GM21576 (cell line): Measurements from ENCODE around the gene IL16.
A peak's percentile ranks its signal among the peaks of the same experiment; 100 is the strongest.

Source experiments
- ATAC-seq: cut with Tn5 transposase; IDR thresholded peaks from one replicate; pipeline ENCODE4 v1.9.1; 2021; ENCODE audit warnings: mild to moderate bottlenecking, moderate library complexity; ENCODE audit not compliant: unreplicated experiment

IL16 gene

GRCh38 chr15:81273200-81273599, 76.5 kb downstream of the IL16 start:
- ATAC-seq, result no peak

- ATAC-seq, result no peak
These were observed 77.2 kb downstream of the IL16 start for GRCh38 chr15:81273855-81274254.

- ATAC-seq, result no peak
These were observed 77.6 kb downstream of the IL16 start for GRCh38 chr15:81274255-81274654.

GRCh38 chr15:81274931-81275707, 78.4 kb downstream of the IL16 start:
- ATAC-seq, result peak; percentile 87

GRCh38 chr15:81275711-81276392, 79.2 kb downstream of the IL16 start:
- ATAC-seq, result no peak

- ATAC-seq, result no peak
These were observed 80.3 kb downstream of the IL16 start for GRCh38 chr15:81276967-81277366.

- no peak for ATAC-seq
These were observed 81.2 kb downstream of the IL16 start for GRCh38 chr15:81277851-81278250.

- no peak for ATAC-seq
These were observed 81.8 kb downstream of the IL16 start for GRCh38 chr15:81278306-81279029.

- no peak for ATAC-seq
These were observed 83.2 kb downstream of the IL16 start for GRCh38 chr15:81279621-81280485.

GRCh38 chr15:81280696-81281455, 84.2 kb downstream of the IL16 start:
- no peak for ATAC-seq

GRCh38 chr15:81281456-81281735, 84.7 kb downstream of the IL16 start:
- no peak for ATAC-seq

GRCh38 chr15:81281766-81282605, 85.3 kb downstream of the IL16 start:
- no peak for ATAC-seq

- no peak for ATAC-seq
These were observed 85.9 kb downstream of the IL16 start for GRCh38 chr15:81282606-81282895.

GRCh38 chr15:81282911-81283310, 86.2 kb downstream of the IL16 start:
- no peak for ATAC-seq

- peak; percentile 49 for ATAC-seq
These were observed 87.8 kb downstream of the IL16 start for GRCh38 chr15:81284256-81285031.

- ATAC-seq, result no peak
These were observed 88.8 kb downstream of the IL16 start for GRCh38 chr15:81285461-81285860.

GRCh38 chr15:81286621-81287121, 90.0 kb downstream of the IL16 start:
- ATAC-seq, result no peak

- no peak for ATAC-seq
These were observed 91.4 kb downstream of the IL16 start for GRCh38 chr15:81288040-81288439.

- ATAC-seq, result no peak
These were observed 91.9 kb downstream of the IL16 start for GRCh38 chr15:81288616-81289015.
